GM12875 (cell line): ENCODE results near the gene CBY1.

Source experiments
- H3K4me3 ChIP-seq: one replicate; pipeline ENCODE4 v1.5.1; 2011; ENCODE audit warnings: low read depth, low read length, control low read depth
- CTCF ChIP-seq: IDR thresholded peaks from 2 replicates; pipeline ENCODE4 v1.5.1; 2011; ENCODE audit warnings: low read depth, mild to moderate bottlenecking, control low read depth, inconsistent platforms, low read length, moderate library complexity, borderline replicate concordance; ENCODE audit not compliant: insufficient read depth

Gene CBY1

GRCh38 chr22:38696606-38697424 is 40.4 kb downstream of the CBY1 start:
- no peak overlapping the region for H3K4me3 ChIP-seq

GRCh38 chr22:38697425-38698089 is 41.1 kb downstream of the CBY1 start:
- TF ChIP-seq CTCF: no peak
- no peak overlapping the region for H3K4me3 ChIP-seq

More at GRCh38 chr22:38696606-38697424, 40.4 kb downstream of the CBY1 start:
- no peak for TF ChIP-seq CTCF

- H3K4me3 ChIP-seq: no peak overlapping the region
- TF ChIP-seq CTCF: no peak
These were observed 42.1 kb downstream of the CBY1 start for GRCh38 chr22:38698407-38699094.

- peak overlapping the region; percentile 87 for H3K4me3 ChIP-seq
- no peak for TF ChIP-seq CTCF
These were observed 42.7 kb downstream of the CBY1 start for GRCh38 chr22:38699143-38699542.

GRCh38 chr22:38699784-38700183 is 43.3 kb downstream of the CBY1 start:
- peak overlapping the region; percentile 87 for H3K4me3 ChIP-seq
- TF ChIP-seq CTCF: no peak

GRCh38 chr22:38700270-38700788 is 43.9 kb downstream of the CBY1 start:
- no peak for TF ChIP-seq CTCF
- peak overlapping the region; percentile 87 for H3K4me3 ChIP-seq
